Activated CD8-positive, alpha-beta memory T cell treated with anti-CD3 and anti-CD28 coated beads for 24 hours (primary cell): ENCODE measurements around the gene OTUD1.

Experiments used
- DNase-seq: peaks from one replicate; pipeline ENCODE4 v3.0.0-alpha.2; 2020

The OTUD1 gene

DNA sequence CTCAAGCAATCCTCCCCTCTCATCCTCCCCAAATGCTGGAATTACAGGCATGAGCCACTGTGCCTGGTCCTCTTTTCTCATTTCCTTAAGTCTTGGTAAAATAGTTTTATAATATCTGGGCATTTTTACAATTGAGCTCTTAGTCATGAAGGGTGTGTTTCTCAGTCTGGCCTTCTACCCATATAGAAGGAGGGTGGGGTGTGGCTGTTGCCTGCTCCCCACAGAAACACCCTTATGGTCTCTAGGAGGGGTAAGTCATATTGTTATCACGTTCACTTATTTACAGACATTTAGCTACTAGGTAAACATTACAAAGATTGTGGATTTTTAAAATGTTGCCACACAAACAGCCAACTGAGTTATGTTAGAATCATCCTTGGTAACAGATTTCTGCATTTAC lies 6.7 kb upstream of the OTUD1 start:
- DNase-seq = no peak

DNA sequence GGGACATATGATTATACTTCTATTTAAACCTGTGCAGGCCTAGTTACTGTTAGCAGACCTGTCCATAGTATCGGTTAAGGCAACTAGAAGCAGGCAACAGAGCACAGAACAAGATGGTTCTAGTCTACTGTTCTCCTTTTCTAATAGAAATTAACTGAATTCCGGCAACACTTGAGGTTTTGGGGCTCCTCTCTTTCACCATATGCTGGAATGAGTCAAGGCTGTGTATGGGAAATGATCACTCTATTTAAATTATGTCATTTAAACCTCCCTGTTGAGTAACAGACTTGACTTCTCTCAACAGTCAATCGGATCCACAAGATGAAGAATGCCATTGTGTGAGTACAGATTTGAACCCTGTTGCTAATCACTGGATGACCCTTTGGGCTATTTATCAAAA lies 6.2 kb upstream of the OTUD1 start:
- no peak for DNase-seq

GRCh38 chr10:23433701-23434100 lies 5.2 kb upstream of the OTUD1 start:
- DNase-seq = no peak

DNA sequence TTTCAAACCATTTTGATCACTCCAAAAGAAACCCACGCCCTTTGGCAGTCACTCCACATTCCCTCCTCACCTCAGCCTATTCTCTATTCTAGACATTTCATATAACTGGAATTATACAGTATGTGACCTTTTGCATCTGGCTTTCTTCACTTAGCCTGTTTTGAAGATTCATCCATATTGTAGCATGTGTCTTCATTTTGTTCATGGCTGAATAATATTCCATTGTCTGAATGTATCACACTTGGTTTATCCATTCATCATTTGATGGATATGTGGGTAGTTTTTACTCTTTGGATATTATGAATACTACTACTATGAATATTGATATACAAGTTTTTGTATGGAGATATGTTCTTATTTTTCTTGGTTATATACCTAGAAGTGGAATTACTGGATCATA lies 3.5 kb upstream of the OTUD1 start:
- no peak for DNase-seq

DNA sequence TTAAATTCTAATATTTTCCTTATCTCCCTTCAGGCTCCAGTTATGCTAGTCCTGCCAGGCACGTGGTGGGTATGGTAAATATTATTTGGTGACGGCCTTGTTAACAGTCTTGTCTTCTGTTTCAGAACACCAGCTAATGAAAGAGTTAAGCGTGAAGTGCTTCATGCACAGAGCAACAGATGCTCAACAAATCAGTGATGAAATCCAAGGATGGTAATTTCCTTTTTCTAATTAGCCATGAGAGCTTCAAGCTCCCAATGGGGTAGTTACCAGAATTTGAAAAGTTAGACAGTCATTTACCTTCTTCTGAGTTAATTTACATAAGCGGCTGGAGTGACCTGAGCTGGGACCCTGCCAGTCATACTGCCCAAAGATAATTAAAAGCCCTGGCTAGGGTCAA lies 1.9 kb upstream of the OTUD1 start:
- no peak for DNase-seq

DNA sequence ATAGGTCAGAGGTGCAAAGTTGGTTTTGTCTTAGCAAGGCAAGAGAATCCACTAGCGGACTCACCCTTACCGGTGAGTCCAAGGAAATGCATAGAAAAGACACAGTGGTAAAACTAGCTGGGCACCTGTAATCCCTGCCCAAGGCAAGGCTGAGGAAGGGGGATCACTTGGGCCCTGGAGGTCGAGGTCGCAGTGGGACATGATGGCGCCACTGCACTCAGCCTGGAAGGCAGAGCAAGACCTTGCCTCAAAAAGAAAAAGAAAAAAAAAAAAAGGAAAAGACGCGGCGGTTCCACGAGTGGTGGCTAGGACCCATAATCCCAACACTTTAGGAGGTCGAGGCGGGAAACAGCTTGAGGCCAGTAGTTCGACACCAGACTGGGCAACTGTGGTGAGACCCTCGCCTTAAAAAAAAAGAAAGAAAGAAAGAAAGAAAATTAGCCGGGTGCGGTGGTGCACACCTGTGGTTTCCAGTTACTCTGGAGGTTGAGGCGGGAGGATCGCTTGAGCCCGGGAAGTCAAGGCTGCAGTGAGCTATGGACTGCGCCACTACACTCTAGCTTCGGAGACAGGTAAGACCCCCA lies 820 bp upstream of the OTUD1 start:
- DNase-seq = no peak

- DNase-seq = no peak
These were observed 631 bp downstream of the OTUD1 start for GRCh38 chr10:23439452-23439960.

- DNase-seq = peak; percentile 75
These were observed 1.4 kb downstream of the OTUD1 start for GRCh38 chr10:23439961-23440889.

GRCh38 chr10:23441251-23441650 lies 2.4 kb downstream of the OTUD1 start:
- DNase-seq = no peak

- no peak for DNase-seq
These were observed 4.1 kb downstream of the OTUD1 start for GRCh38 chr10:23442936-23443335.

- DNase-seq = no peak
These were observed 6.7 kb downstream of the OTUD1 start for GRCh38 chr10:23445591-23445990.

DNA sequence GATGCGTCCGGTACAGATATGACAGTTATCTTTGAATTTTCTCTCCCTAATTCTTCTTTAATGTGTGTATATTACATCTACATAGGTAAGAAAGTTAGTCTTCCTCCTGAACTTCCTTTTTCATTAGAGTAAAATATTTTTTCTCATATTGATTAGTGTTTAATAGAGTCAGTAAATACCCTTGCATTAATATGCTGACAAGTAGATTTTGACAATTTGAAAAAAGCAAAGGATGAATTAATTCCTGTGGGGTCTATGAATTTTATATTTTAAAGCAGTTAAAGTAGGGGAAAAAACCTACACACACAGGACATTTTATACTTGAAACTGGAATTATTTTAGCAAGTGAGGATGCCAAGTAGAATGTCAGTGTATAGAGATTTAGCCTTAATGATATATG lies 9.4 kb downstream of the OTUD1 start:
- no peak for DNase-seq

DNA sequence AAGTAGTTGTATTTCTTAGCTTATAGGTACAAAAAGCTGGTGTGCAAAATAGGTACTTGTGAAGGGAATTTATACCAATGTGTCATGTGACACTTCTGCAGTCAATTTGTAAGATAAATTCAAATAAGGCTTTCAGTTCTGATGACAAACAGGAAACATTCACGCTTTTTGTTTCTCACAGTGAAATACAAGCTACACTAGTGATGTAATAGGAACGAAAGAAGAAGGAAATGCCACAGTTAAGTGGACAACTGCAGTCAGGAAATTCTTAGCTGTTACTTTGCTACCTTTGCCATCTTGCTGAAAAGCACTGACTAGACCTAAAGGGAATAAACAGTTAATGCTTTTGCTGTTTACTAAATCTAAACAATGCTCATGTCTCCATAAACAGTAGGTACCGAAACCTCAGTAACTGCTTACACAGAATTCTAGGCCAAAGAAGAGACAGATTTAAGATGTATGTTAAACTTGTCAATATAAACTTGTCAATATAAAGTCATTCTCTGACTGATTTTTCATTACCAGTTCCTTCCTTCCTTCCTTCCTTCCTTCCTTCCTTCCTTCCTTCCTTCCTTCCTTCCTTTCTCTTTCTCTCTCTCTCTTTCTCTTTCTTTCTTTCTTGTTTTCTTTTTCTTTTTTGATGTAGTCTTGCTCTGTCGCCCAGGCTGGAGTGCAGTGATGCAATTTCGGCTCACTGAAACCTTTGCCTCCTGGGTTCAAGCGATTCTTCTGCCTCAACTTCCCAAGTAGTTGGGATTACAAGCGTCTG lies 10.1 kb downstream of the OTUD1 start:
- DNase-seq = no peak

DNA sequence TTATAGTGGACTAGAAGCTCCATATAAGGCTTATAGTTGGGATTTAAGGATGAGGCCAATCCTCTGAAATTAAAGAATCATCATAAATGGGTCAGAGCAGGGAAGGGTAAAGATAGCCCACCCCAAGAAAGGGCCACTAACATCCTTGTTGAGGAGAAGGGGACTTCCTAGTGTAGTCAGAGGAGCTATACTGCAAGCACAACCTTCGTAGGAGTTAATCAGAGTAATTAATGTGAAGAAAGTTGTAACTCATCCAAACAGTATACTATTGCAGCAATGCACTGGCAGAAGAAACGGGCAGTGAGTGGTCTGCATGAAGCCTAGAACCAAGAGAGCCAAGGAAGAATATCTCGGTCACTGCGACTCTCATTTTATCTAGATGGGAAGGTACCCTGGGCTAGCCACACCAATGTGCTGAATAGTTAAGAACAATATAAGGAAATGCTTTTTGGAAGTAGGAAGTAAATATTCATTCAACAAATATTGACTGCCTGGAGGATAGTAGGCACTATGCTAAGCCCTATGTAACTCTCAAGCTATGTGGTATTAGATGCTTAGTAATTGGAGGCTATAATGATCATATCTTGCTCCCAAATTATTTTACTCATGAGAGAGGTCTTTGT lies 13.3 kb downstream of the OTUD1 start:
- DNase-seq = no peak

- DNase-seq = no peak
These were observed 14.6 kb downstream of the OTUD1 start for GRCh38 chr10:23453465-23453864.

GRCh38 chr10:23457632-23458417 lies 18.9 kb downstream of the OTUD1 start:
- no peak for DNase-seq

GRCh38 chr10:23459308-23459939 lies 20.5 kb downstream of the OTUD1 start:
- DNase-seq = no peak

DNA sequence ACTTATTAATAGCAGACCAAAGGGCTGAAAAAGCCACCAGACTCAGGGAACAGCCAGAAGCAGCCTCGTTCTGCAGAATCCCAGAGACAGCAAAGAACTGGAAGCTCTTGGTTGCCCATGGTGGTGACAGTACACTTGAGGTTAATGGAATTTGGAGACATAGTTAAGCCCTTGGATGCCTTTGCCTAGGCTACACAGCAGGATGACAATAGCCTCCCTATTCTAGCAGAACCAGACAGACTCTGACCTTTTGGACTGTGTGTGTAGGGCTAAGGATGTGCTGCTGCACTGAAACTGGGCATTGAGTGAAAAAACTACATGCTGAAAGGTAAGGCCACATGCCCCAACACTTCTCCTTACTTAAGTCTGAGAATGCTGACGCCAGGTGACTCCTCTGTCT lies 22.7 kb downstream of the OTUD1 start:
- no peak for DNase-seq

GRCh38 chr10:23467012-23467411 lies 28.1 kb downstream of the OTUD1 start:
- no peak for DNase-seq

DNA sequence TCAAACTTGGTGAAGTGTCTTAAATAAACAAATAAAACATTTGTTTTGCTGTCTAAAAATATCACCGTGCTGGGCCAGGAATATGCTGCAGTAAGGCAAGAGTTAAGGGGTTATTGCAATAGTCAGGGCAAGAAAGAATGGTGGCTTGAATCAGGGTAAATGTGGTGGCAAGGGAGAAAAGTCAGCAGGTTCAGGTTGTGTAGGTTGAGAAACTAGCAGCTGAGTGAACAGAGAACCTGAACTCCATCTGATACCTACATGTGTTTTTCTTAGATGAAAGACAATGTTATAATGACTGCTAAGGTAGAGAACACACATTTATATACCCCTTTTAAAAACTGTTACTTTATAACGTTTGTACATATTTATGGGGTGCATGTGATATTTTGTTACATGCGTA lies 28.7 kb downstream of the OTUD1 start:
- DNase-seq = no peak

GRCh38 chr10:23469596-23470237 lies 30.8 kb downstream of the OTUD1 start:
- DNase-seq = no peak
